BJ (cell line): ENCODE data around the gene SMAD1. TPM values are rescaled to one million over a fixed set of nuclear protein-coding genes. Genes with fewer than 3 reads are reported as not detected.

Source experiments
- CTCF ChIA-PET: fragments of 350-600 bp; formaldehyde crosslinking; extraction: SDS; loops from one replicate; lab custom pipeline; 2021; ENCODE audit warnings: antibody characterized with exemption, inconsistent platforms; lab: Yijun Ruan, JAX
- POLR2A ChIA-PET: fragments of 300-600 bp; sonication (Branson Sonifier 250); formaldehyde crosslinking; extraction: SDS; loops from one replicate; lab custom pipeline; 2021; ENCODE audit warnings: antibody characterized with exemption; lab: Charles Lee
- DNase-seq: peaks from one replicate; pipeline ENCODE4 v3.0.0-alpha.2; 2011; ENCODE audit warnings: low read depth
- H3K27me3 ChIP-seq: 2 replicates; pipeline ENCODE4 v1.6.0; 2011; ENCODE audit warnings: low read length; ENCODE audit not compliant: control insufficient read depth, insufficient read depth
- H3K36me3 ChIP-seq: 2 replicates; pipeline ENCODE4 v1.5.1; 2011; ENCODE audit warnings: low read length; ENCODE audit not compliant: control insufficient read depth, insufficient read depth
- H3K4me3 ChIP-seq: 2 replicates; pipeline ENCODE4 v1.5.1; 2011; ENCODE audit warnings: low read depth, mild to moderate bottlenecking, control low read depth, low read length
- CTCF ChIP-seq: IDR thresholded peaks from 2 replicates; pipeline ENCODE4 v1.5.1; 2011; ENCODE audit warnings: low read depth, mild to moderate bottlenecking, control low read depth, inconsistent platforms, low read length, moderate library complexity; ENCODE audit not compliant: insufficient read depth
- polyA plus RNA-seq: library from polyadenylated mRNA; depleted of rRNA; stranded (reverse); fragments of >200 nt; gene quantifications from 2 replicates; pipeline ENCODE4 v1.2.3, GENCODE V29; 2011

Gene SMAD1
- polyA plus RNA-seq, 1 experiment, result 26.1 TPM

DNA sequence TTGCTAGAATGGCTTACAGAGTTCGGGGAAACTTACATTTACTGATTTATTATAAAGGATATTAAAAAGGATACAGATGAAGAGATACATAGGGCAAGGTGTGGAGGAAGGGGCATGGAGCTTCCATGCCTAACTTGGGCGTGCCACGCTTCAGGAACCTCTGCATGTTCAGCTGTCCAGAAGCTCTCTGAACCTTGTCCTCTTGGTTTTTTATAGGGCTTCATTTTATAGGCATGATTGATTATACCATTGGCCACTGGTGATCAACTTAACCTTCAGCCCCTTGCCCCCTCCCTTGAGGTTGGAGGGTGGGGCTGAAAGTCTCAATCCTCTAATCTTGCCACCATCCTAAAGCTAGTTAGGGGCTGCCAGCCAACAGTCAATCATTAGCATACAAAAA, 10.7 kb downstream of the SMAD1 start:
- H3K27me3 ChIP-seq, result no peaks in the 10 kb centered on the region
- ChIA-PET CTCF (interaction anchor here (1.0 kb wide), 1 partner anchor 31 kb away, joined by 3 read pairs; no protein-coding TSS in a partner anchor), POLR2A (interaction anchor here (0.6 kb wide), 1 partner anchor 45 kb away, joined by 3 read pairs; no protein-coding TSS in a partner anchor)
- no peaks in the 10 kb centered on the region for H3K36me3 ChIP-seq
- H3K4me3 ChIP-seq, result no peak overlapping the region
- TF ChIP-seq CTCF, result no peak
- no peak for DNase-seq

GRCh38 chr4:145493166-145493565, 11.5 kb downstream of the SMAD1 start:
- CTCF ChIA-PET, result interaction anchor here (1.0 kb wide), 1 partner anchor 31 kb away, joined by 3 read pairs; no protein-coding TSS in a partner anchor
- Histone ChIP-seq H3K4me3 (no peak overlapping the region), H3K27me3 (no peaks in the 10 kb centered on the region), H3K36me3 (no peaks in the 10 kb centered on the region)
- no peak for TF ChIP-seq CTCF
- POLR2A ChIA-PET, result no interaction called here
- DNase-seq, result no peak

- Histone ChIP-seq H3K36me3 (no peaks in the 10 kb centered on the region), H3K27me3 (no peaks in the 10 kb centered on the region), H3K4me3 (no peak overlapping the region)
- POLR2A ChIA-PET, result no interaction called here
- no peak for DNase-seq
- no peak for TF ChIP-seq CTCF
- CTCF ChIA-PET, result interaction anchor here (0.6 kb wide), 1 partner anchor 236 kb away, joined by 3 read pairs; no protein-coding TSS in a partner anchor
Observed at GRCh38 chr4:145494666-145495270, 13.1 kb downstream of the SMAD1 start.

DNA sequence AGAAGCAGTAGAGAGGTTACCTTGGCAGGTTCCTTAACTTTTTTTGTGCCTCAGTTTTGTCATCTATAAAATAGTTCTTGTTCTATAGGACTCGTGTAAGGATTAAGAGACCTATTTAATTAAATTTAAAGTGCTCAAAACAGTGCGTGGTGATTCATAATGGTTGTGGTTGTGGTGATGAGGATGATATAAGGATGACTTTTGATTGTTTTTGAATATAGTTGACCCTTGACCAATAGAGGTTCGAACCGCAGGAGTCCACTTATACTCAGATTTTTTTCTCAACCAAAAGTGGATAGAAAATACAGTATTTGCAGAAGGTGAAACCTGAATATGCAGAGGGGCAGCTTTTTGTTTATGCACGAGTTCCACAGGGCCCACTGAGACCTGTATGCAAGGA, 14.6 kb downstream of the SMAD1 start:
- no peak overlapping the region for H3K4me3 ChIP-seq
- ChIA-PET POLR2A (no interaction called here), CTCF (no interaction called here)
- H3K27me3 ChIP-seq, result no peaks in the 10 kb centered on the region
- DNase-seq, result no peak
- no peaks in the 10 kb centered on the region for H3K36me3 ChIP-seq
- TF ChIP-seq CTCF, result no peak

DNA sequence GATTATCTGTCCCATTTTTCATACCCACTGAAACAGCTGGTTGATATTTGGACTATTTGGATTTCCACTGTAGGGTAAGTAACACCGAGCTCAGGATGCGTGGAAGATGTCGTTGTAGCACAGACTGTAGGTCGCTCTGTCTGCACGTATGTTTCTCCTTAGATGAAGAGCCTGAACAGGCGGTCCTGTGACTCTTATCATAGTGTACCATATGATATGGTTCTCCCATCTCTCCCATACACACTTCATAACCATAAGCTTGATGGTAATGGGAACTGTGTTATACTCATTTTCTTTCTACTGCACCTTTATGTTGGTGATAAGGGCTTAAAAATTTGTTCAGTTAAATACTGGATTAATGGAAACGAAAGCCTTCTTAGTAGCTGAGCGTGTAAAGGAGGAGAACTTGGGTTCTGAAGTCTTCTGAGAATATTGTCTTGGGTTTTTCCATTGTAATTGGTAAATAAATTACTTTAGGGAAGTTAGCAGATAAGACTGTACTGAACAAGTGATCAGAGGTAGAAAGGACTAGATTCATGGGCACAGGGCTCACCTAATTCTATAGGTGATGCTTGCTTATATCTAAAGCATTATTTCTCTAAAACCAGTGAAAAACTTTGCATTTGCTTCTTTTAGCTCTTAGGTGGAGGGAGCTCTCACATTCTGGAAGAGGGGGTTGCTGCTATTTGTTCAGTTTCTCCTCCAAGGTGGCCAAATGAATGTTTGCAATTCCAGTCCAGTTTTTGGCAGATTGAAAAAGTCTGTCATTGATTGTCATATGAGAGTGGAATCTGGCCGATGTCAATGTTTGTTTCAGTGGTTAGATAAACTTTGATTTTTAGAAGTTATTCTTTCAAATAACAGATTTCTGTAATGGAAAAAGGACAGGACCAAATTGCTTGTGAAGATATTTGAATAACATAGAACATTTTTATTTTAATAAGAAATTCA, 15.8 kb downstream of the SMAD1 start:
- no peak for DNase-seq
- ChIA-PET POLR2A (no interaction called here), CTCF (no interaction called here)
- H3K27me3 ChIP-seq, result no peaks in the 10 kb centered on the region
- TF ChIP-seq CTCF, result no peak
- no peaks in the 10 kb centered on the region for H3K36me3 ChIP-seq
- H3K4me3 ChIP-seq, result no peak overlapping the region
